HEK293 (cell line): ENCODE data around the gene ARHGAP36.

Experiments
- CTCF ChIA-PET: fragments of 350-600 bp; formaldehyde crosslinking; extraction: SDS; loops from one replicate; lab custom pipeline; 2021; ENCODE audit warnings: antibody characterized with exemption; lab: Yijun Ruan, JAX
- POLR2A ChIA-PET: fragments of 300-600 bp; formaldehyde crosslinking; extraction: SDS; loops from one replicate; lab custom pipeline; 2020; ENCODE audit warnings: antibody characterized with exemption, inconsistent platforms; lab: Yijun Ruan, JAX
- H3K27ac ChIP-seq: fragments of 200-500 bp; sonication (Bioruptor generic); 2 replicates; pipeline ENCODE4 v1.5.1; 2014; ENCODE audit warnings: low read depth, low read length, control low read depth, inconsistent platforms; ENCODE audit errors: extremely low read depth
- H3K36me3 ChIP-seq, 2 experiments: fragments of 200-500 bp in 1 of 2; sonication (Bioruptor generic) in 1 of 2; 1 replicate in 1 of 2; 2 replicates in 1 of 2; pipeline ENCODE4 v1.5.1; 2014 to 2017; ENCODE audit warnings: inconsistent platforms in 2 of 2, low read length in 2 of 2; ENCODE audit not compliant: control insufficient read depth in 2 of 2, insufficient read depth in 1 of 2
- H3K4me1 ChIP-seq: fragments of 200-500 bp; sonication (Bioruptor generic); 2 replicates; pipeline ENCODE4 v1.5.1; 2014; ENCODE audit warnings: mild to moderate bottlenecking, low read length, inconsistent platforms; ENCODE audit not compliant: control insufficient read depth, insufficient read depth
- H3K4me3 ChIP-seq: 2 replicates; pipeline ENCODE4 v1.5.1; 2011; ENCODE audit warnings: low read depth, mild to moderate bottlenecking, control low read depth, low read length, moderate library complexity
- H3K9me3 ChIP-seq: fragments of 200-500 bp; sonication (Bioruptor generic); 2 replicates; pipeline ENCODE4 v1.5.1; 2014; ENCODE audit warnings: low read depth, low read length, inconsistent platforms; ENCODE audit not compliant: control insufficient read depth, insufficient read depth
- BCL6B ChIP-seq: fragments of 450-650 bp; formaldehyde crosslinking; IDR thresholded peaks from 2 replicates; pipeline ENCODE4 v1.5.1; 2017; ENCODE audit warnings: missing biosample characterization, missing genetic modification characterization
- EGR2 ChIP-seq: fragments of 450-650 bp; formaldehyde crosslinking; IDR thresholded peaks from 2 replicates; pipeline ENCODE4 v1.5.1; 2016; ENCODE audit warnings: low read depth, missing biosample characterization, missing genetic modification characterization
- HOXC10 ChIP-seq: sonication (generic); formaldehyde crosslinking; IDR thresholded peaks from 2 replicates; pipeline ENCODE4 v1.8.1; 2023; ENCODE audit warnings: mild to moderate bottlenecking, missing genetic modification reagents
- KLF10 ChIP-seq: fragments of 450-650 bp; IDR thresholded peaks from 2 replicates; pipeline ENCODE4 v1.5.1; 2018; ENCODE audit warnings: missing biosample characterization, mild to moderate bottlenecking, missing genetic modification characterization
- SCRT1 ChIP-seq: fragments of 450-650 bp; formaldehyde crosslinking; IDR thresholded peaks from 2 replicates; pipeline ENCODE4 v1.5.1; 2016; ENCODE audit warnings: missing biosample characterization, missing genetic modification characterization, borderline replicate concordance
- SETDB1 ChIP-seq: IDR thresholded peaks from one replicate; pipeline ENCODE4 v1.6.1; 2017; ENCODE audit warnings: mild to moderate bottlenecking, low read length, moderate library complexity, mixed read lengths; ENCODE audit not compliant: insufficient read length
- SP2 ChIP-seq: fragments of 450-650 bp; formaldehyde crosslinking; IDR thresholded peaks from 2 replicates; pipeline ENCODE4 v1.5.1; 2016; ENCODE audit warnings: missing biosample characterization, missing genetic modification characterization
- WT1 ChIP-seq: fragments of 450-650 bp; formaldehyde crosslinking; IDR thresholded peaks from 2 replicates; pipeline ENCODE4 v1.5.1; 2016; ENCODE audit warnings: missing biosample characterization, missing genetic modification characterization
- ZBTB17 ChIP-seq: fragments of 450-650 bp; formaldehyde crosslinking; IDR thresholded peaks from 2 replicates; pipeline ENCODE4 v1.5.1; 2016; ENCODE audit warnings: missing biosample characterization, missing genetic modification characterization
- ZBTB20 ChIP-seq: fragments of 450-650 bp; formaldehyde crosslinking; IDR thresholded peaks from 2 replicates; pipeline ENCODE4 v1.5.1; 2016; ENCODE audit warnings: missing biosample characterization, missing genetic modification characterization
- ZBTB6 ChIP-seq: fragments of 450-650 bp; formaldehyde crosslinking; IDR thresholded peaks from 2 replicates; pipeline ENCODE4 v1.5.1; 2017; ENCODE audit warnings: missing biosample characterization, missing genetic modification characterization
- ZFP3 ChIP-seq: fragments of 450-650 bp; formaldehyde crosslinking; IDR thresholded peaks from 2 replicates; pipeline ENCODE4 v1.5.1; 2016; ENCODE audit warnings: low read depth, missing biosample characterization, missing genetic modification characterization
- ZNF133 ChIP-seq: fragments of 450-650 bp; formaldehyde crosslinking; IDR thresholded peaks from 2 replicates; pipeline ENCODE4 v1.5.1; 2016; ENCODE audit warnings: missing biosample characterization, missing genetic modification characterization
- ZNF146 ChIP-seq: fragments of 450-650 bp; formaldehyde crosslinking; IDR thresholded peaks from 2 replicates; pipeline ENCODE4 v1.5.1; 2016; ENCODE audit warnings: missing biosample characterization, missing genetic modification characterization
- ZNF16 ChIP-seq: fragments of 450-650 bp; formaldehyde crosslinking; IDR thresholded peaks from 2 replicates; pipeline ENCODE4 v1.5.1; 2016; ENCODE audit warnings: low read depth, missing biosample characterization, missing genetic modification characterization
- ZNF175 ChIP-seq: fragments of 450-650 bp; formaldehyde crosslinking; IDR thresholded peaks from 2 replicates; pipeline ENCODE4 v1.5.1; 2016; ENCODE audit warnings: missing biosample characterization, missing genetic modification characterization
- ZNF18 ChIP-seq: fragments of 450-650 bp; formaldehyde crosslinking; IDR thresholded peaks from 2 replicates; pipeline ENCODE4 v1.5.1; 2016; ENCODE audit warnings: missing biosample characterization, missing genetic modification characterization
- ZNF19 ChIP-seq: fragments of 450-650 bp; formaldehyde crosslinking; IDR thresholded peaks from 2 replicates; pipeline ENCODE4; 2016; ENCODE audit warnings: missing biosample characterization, missing genetic modification characterization, low read depth
- ZNF202 ChIP-seq: fragments of 450-650 bp; formaldehyde crosslinking; IDR thresholded peaks from 2 replicates; pipeline ENCODE4 v1.5.1; 2016; ENCODE audit warnings: missing biosample characterization, missing genetic modification characterization, borderline replicate concordance
- ZNF433 ChIP-seq: fragments of 450-650 bp; formaldehyde crosslinking; IDR thresholded peaks from 2 replicates; pipeline ENCODE4 v1.5.1; 2016; ENCODE audit warnings: missing biosample characterization, missing genetic modification characterization, low read depth
- ZNF558 ChIP-seq: fragments of 450-650 bp; formaldehyde crosslinking; IDR thresholded peaks from 2 replicates; pipeline ENCODE4 v1.5.1; 2016; ENCODE audit warnings: missing biosample characterization, missing genetic modification characterization
- ZNF571 ChIP-seq: fragments of 450-650 bp; formaldehyde crosslinking; IDR thresholded peaks from 2 replicates; pipeline ENCODE4 v1.5.0; 2017; ENCODE audit warnings: missing biosample characterization, missing genetic modification characterization
- ZNF610 ChIP-seq: fragments of 450-650 bp; formaldehyde crosslinking; IDR thresholded peaks from 2 replicates; pipeline ENCODE4 v1.5.1; 2016; ENCODE audit warnings: missing biosample characterization, missing genetic modification characterization, borderline replicate concordance
- ZNF792 ChIP-seq: fragments of 450-650 bp; formaldehyde crosslinking; IDR thresholded peaks from 2 replicates; pipeline ENCODE4 v1.5.1; 2016; ENCODE audit warnings: missing biosample characterization, missing genetic modification characterization

Gene ARHGAP36

GRCh38 chrX:131034063-131034462 lies 24.1 kb upstream of the ARHGAP36 start:
- ChIA-PET POLR2A (no interaction called here), CTCF (interaction anchor here (0.5 kb wide), 1 partner anchor 1057 kb away, joined by 5 read pairs; no protein-coding TSS in a partner anchor)
- Histone ChIP-seq H3K4me1 (no peaks in the 10 kb centered on the region), H3K9me3 (no peaks in the 10 kb centered on the region), H3K27ac (no peak overlapping the region), H3K4me3 (no peak overlapping the region), H3K36me3 (no peaks in the 10 kb centered on the region)
- TF ChIP-seq HOXC10 (CRISPR knock-in tag), result no peak
- no peak for TF ChIP-seq ZNF558
- no peak for TF ChIP-seq ZFP3
- TF ChIP-seq ZNF146 (tag by site-specific recombination), result no peak
- no peak for TF ChIP-seq ZNF175 (tag by site-specific recombination)
- no peak for TF ChIP-seq ZNF16 (tag by site-specific recombination)
- no peak for TF ChIP-seq ZNF202 (tag by site-specific recombination)
- no peak for TF ChIP-seq ZBTB6 (tag by site-specific recombination)
- TF ChIP-seq SETDB1, result no peak

- Histone ChIP-seq H3K27ac (no peak overlapping the region), H3K4me1 (no peaks in the 10 kb centered on the region), H3K9me3 (no peaks in the 10 kb centered on the region), H3K4me3 (no peak overlapping the region), H3K36me3 (no peaks in the 10 kb centered on the region)
- TF ChIP-seq ZNF18 (tag by site-specific recombination) (no peak), ZBTB17 (no peak), EGR2 (tag by site-specific recombination) (no peak), SCRT1 (tag by site-specific recombination) (no peak), HOXC10 (CRISPR knock-in tag) (no peak), ZNF133 (tag by site-specific recombination) (no peak), SP2 (tag by site-specific recombination) (no peak), ZNF792 (tag by site-specific recombination) (no peak), KLF10 (tag by site-specific recombination) (no peak), ZNF19 (no peak), ZNF610 (tag by site-specific recombination) (no peak), ZNF433 (tag by site-specific recombination) (no peak), ZNF571 (tag by site-specific recombination) (no peak), ZBTB20 (no peak), BCL6B (no peak), WT1 (no peak)
- CTCF ChIA-PET, result interaction anchor here (0.6 kb wide), 1 partner anchor 28 kb away, joined by 3 read pairs; no protein-coding TSS in a partner anchor
- POLR2A ChIA-PET, result no interaction called here
Measured at GRCh38 chrX:131040781-131041180, 17.4 kb upstream of the ARHGAP36 start.
